A549 (cell line): ENCODE results near the gene TRIM73.
"Not testable (repeated sequence)": the region's sequence is repeated elsewhere in the genome, so short reads cannot be mapped to it uniquely, and the experiment has no call there.

Source experiments
- CHD2 ChIP-seq: fragments of 150-350 bp; IDR thresholded peaks from 2 replicates; pipeline ENCODE4 v1.6.1; 2014; ENCODE audit warnings: low read length; ENCODE audit not compliant: partially characterized antibody
- CTCF ChIP-seq: fragments of >200 bp; sonication (Bioruptor Twin); formaldehyde crosslinking; IDR thresholded peaks from 3 replicates; pipeline ENCODE4 v1.5.1; 2016
- EP300 ChIP-seq, 2 experiments: fragments of >200 bp; sonication (Bioruptor Twin); formaldehyde crosslinking; IDR thresholded peaks; 2 replicates in 1 of 2; 3 replicates in 1 of 2; pipeline ENCODE4 v1.6.1; 2016 to 2017
- JUN ChIP-seq, 2 experiments: fragments of >200 bp; sonication (Bioruptor Twin); formaldehyde crosslinking; IDR thresholded peaks; 2 replicates in 1 of 2; 3 replicates in 1 of 2; pipeline ENCODE4 v1.6.1; 2016 to 2017
- MAFK ChIP-seq: fragments of 450-650 bp; IDR thresholded peaks from 2 replicates; pipeline ENCODE4 v1.6.1; 2014; ENCODE audit not compliant: partially characterized antibody
- MAX ChIP-seq: IDR thresholded peaks from 2 replicates; pipeline ENCODE4 v1.6.1; 2012
- MYC ChIP-seq: IDR thresholded peaks from 2 replicates; pipeline ENCODE4 v1.6.1; 2012; ENCODE audit warnings: mild to moderate bottlenecking, inconsistent platforms, low read length, improper control_type of control experiment, borderline replicate concordance
- POLR2A ChIP-seq: IDR thresholded peaks from 2 replicates; pipeline ENCODE4 v1.6.1; 2012; ENCODE audit warnings: mild to moderate bottlenecking, low read length
- POLR2AphosphoS2 ChIP-seq: conservative IDR thresholded peaks from 2 replicates; pipeline ENCODE4 v1.6.1; 2012; ENCODE audit warnings: low read length, improper control_type of control experiment, inconsistent platforms
- RCOR1 ChIP-seq: fragments of 150-350 bp; IDR thresholded peaks from 2 replicates; pipeline ENCODE4 v1.6.1; 2014; ENCODE audit warnings: antibody characterized with exemption, low read length, low read depth
- RFX5 ChIP-seq: fragments of 450-650 bp; IDR thresholded peaks from 2 replicates; pipeline ENCODE4 v1.7.1; 2014; ENCODE audit warnings: antibody characterized with exemption, mild to moderate bottlenecking, moderate library complexity
- SMC3 ChIP-seq: fragments of >200 bp; sonication (Bioruptor Twin); formaldehyde crosslinking; IDR thresholded peaks from 3 replicates; pipeline ENCODE4 v1.6.1; 2018; ENCODE audit warnings: inconsistent platforms
- TP53 ChIP-seq: fragments of 250-450 bp; sonication (Bioruptor Pico); IDR thresholded peaks from 2 replicates; pipeline ENCODE4 v1.5.0; 2021; ENCODE audit warnings: mild to moderate bottlenecking, moderate library complexity
- TF ChIP-seq, protein P1 (sequence below): fragments of 450-650 bp; IDR thresholded peaks from 2 replicates; pipeline ENCODE4 v1.6.1; 2014; ENCODE audit warnings: antibody characterized with exemption

GRCh38 chr7:75419210-75419609 is 23.8 kb downstream of the TRIM73 start:
- not testable (repeated sequence) for TF ChIP-seq EP300 (IDR thresholded peaks at IDR 0.05); CHD2; CTCF; JUN (IDR thresholded peaks at IDR 0.05); POLR2AphosphoS2; MYC; MAX; POLR2A; SMC3; RCOR1; RFX5; TP53 (CRISPR knock-in tag); MAFK
- TF ChIP-seq, protein P1, sequence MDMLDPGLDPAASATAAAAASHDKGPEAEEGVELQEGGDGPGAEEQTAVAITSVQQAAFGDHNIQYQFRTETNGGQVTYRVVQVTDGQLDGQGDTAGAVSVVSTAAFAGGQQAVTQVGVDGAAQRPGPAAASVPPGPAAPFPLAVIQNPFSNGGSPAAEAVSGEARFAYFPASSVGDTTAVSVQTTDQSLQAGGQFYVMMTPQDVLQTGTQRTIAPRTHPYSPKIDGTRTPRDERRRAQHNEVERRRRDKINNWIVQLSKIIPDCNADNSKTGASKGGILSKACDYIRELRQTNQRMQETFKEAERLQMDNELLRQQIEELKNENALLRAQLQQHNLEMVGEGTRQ: not testable (repeated sequence)
